ENCODE data around the gene WDR74. TPM values are rescaled to one million over a fixed set of nuclear protein-coding genes. Genes with fewer than 3 reads are reported as not detected.

WDR74 gene
- total and polyA plus RNA-seq, 2 of the 13 experiments (the other 11 are each of a cell fraction or from before 2014, with no cell fraction given): 77.0 to 83.3 TPM

- TF ChIP-seq POGK (CRISPR knock-in tag; conservative IDR thresholded peaks at IDR 0.05) (peak; percentile 84), FOXC1 (CRISPR knock-in tag; IDR thresholded peaks at IDR 0.05; ENCODE audit: borderline replicate concordance) (no peak; the same call in 1 of the 2 replicates), U2AF2 (IDR thresholded peaks at IDR 0.05; ENCODE audit: low read depth, low read length) (no peak), CREBL2 (CRISPR knock-in tag; IDR thresholded peaks at IDR 0.05; ENCODE audit: borderline replicate concordance) (0 out of 2 replicates have a peak, but pooled peaks have one; percentile 38), HMGXB4 (CRISPR knock-in tag; IDR thresholded peaks at IDR 0.05; ENCODE audit: borderline replicate concordance in 1 of 2, low read depth in 1 of 2) (peak in 1 of 2 experiments; percentile 82; a peak in 2 of 4 replicates), ZNF232 (CRISPR knock-in tag; IDR thresholded peaks at IDR 0.05; ENCODE audit: borderline replicate concordance) (peak; percentile 93), DNMT3B (CRISPR knock-in tag; conservative IDR thresholded peaks at IDR 0.05) (peak; percentile 96), ZBTB37 (CRISPR knock-in tag; IDR thresholded peaks at IDR 0.05) (no peak), ZNF496 (CRISPR knock-in tag; IDR thresholded peaks at IDR 0.05; ENCODE audit: insufficient replicate concordance) (no peak), NR2F1 (CRISPR knock-in tag; IDR thresholded peaks at IDR 0.05) (peak in 1 of 2 experiments; percentile 86; a peak in 2 of 4 replicates), ARNTL (CRISPR knock-in tag; IDR thresholded peaks at IDR 0.05) (no peak), CENPT (CRISPR knock-in tag; IDR thresholded peaks at IDR 0.05; ENCODE audit: low read depth) (0 out of 2 replicates have a peak, but pooled peaks have one; percentile 58), ERF (CRISPR knock-in tag; IDR thresholded peaks at IDR 0.05) (peak; percentile 91), E2F5 (CRISPR knock-in tag; conservative IDR thresholded peaks at IDR 0.05) (0 out of 2 replicates have a peak, but pooled peaks have one; percentile 35), SKIL (CRISPR knock-in tag; IDR thresholded peaks at IDR 0.05; ENCODE audit: borderline replicate concordance) (peak; percentile 84), ZNF703 (CRISPR knock-in tag; IDR thresholded peaks at IDR 0.05; ENCODE audit: borderline replicate concordance) (peak; percentile 85)
These were observed 2.2 kb upstream of the WDR74 start (continued) for GRCh38 chr11:62841361-62842170.

All from HepG2 (cell line).